H9 (cell line): ENCODE results near the gene CTXN1. TPM values are rescaled to one million over a fixed set of nuclear protein-coding genes. Genes with fewer than 3 reads are reported as not detected.
A peak's percentile ranks its signal among the peaks of the same experiment; 100 is the strongest.

Experiments used
- DNase-seq: peaks from one replicate; pipeline ENCODE4 v3.0.0-alpha.2; 2017
- H2AFZ ChIP-seq: one replicate; pipeline ENCODE4 v1.6.1; 2013; ENCODE audit warnings: mild to moderate bottlenecking, low read length, control low read depth, moderate library complexity
- H2AK5ac ChIP-seq: 2 replicates; pipeline ENCODE4 v1.6.1; 2013; ENCODE audit warnings: low read length, control low read depth, mixed read lengths; ENCODE audit not compliant: insufficient read length
- H2BK120ac ChIP-seq: one replicate; pipeline ENCODE4 v1.6.1; 2013; ENCODE audit warnings: low read depth, mild to moderate bottlenecking, low read length, control low read depth, inconsistent platforms; ENCODE audit not compliant: poor library complexity, severe bottlenecking
- H2BK12ac ChIP-seq: 2 replicates; pipeline ENCODE4 v1.6.1; 2013; ENCODE audit warnings: low read length, control low read depth, mixed read lengths, low read depth; ENCODE audit not compliant: insufficient read length
- H2BK15ac ChIP-seq: 2 replicates; pipeline ENCODE4 v1.6.1; 2013; ENCODE audit warnings: low read depth, low read length, control low read depth
- H2BK20ac ChIP-seq: one replicate; pipeline ENCODE4 v1.6.1; 2013; ENCODE audit warnings: low read depth, mild to moderate bottlenecking, low read length, control low read depth, inconsistent platforms; ENCODE audit not compliant: poor library complexity, severe bottlenecking
- H2BK5ac ChIP-seq: 2 replicates; pipeline ENCODE4 v1.6.1; 2013; ENCODE audit warnings: low read length, control low read depth, mixed read lengths; ENCODE audit not compliant: insufficient read length
- H3K14ac ChIP-seq: 2 replicates; pipeline ENCODE4 v1.6.1; 2013; ENCODE audit warnings: low read length, control low read depth; ENCODE audit not compliant: insufficient read depth
- H3K18ac ChIP-seq: 2 replicates; pipeline ENCODE4 v1.6.1; 2013; ENCODE audit warnings: low read depth, mild to moderate bottlenecking, mixed read lengths, low read length, control low read depth; ENCODE audit not compliant: insufficient read length
- H3K23ac ChIP-seq: 2 replicates; pipeline ENCODE4 v1.6.1; 2013; ENCODE audit warnings: low read length, control low read depth, mixed read lengths, low read depth; ENCODE audit not compliant: insufficient read length
- H3K23me2 ChIP-seq: 2 replicates; pipeline ENCODE4 v1.6.1; 2013; ENCODE audit warnings: low read depth, mild to moderate bottlenecking, mixed read lengths, low read length, control low read depth; ENCODE audit not compliant: insufficient read length, poor library complexity, severe bottlenecking
- H3K27ac ChIP-seq: 2 replicates; pipeline ENCODE4 v1.5.1; 2013; ENCODE audit warnings: low read length, control low read depth, mixed read lengths, low read depth; ENCODE audit not compliant: insufficient read length
- H3K27me3 ChIP-seq: 2 replicates; pipeline ENCODE4 v1.6.1; 2013; ENCODE audit warnings: low read length, control low read depth, inconsistent platforms; ENCODE audit not compliant: insufficient read depth
- H3K4ac ChIP-seq: 2 replicates; pipeline ENCODE4 v1.6.1; 2013; ENCODE audit warnings: low read depth, mild to moderate bottlenecking, control low read depth, inconsistent platforms, low read length, moderate library complexity
- H3K4me1 ChIP-seq: 2 replicates; pipeline ENCODE4 v1.6.1; 2013; ENCODE audit warnings: low read length, control low read depth, inconsistent platforms; ENCODE audit not compliant: insufficient read depth
- H3K4me2 ChIP-seq: 2 replicates; pipeline ENCODE4 v1.6.1; 2013; ENCODE audit warnings: low read length, control low read depth, mixed read lengths; ENCODE audit not compliant: insufficient read length, insufficient read depth
- H3K56ac ChIP-seq: 2 replicates; pipeline ENCODE4 v1.6.1; 2013; ENCODE audit warnings: low read depth, mild to moderate bottlenecking, mixed read lengths, low read length, control low read depth; ENCODE audit not compliant: insufficient read length
- H3K79me1 ChIP-seq: 2 replicates; pipeline ENCODE4 v1.6.1; 2013; ENCODE audit warnings: low read depth, mild to moderate bottlenecking, moderate library complexity, low read length, control low read depth, inconsistent platforms; ENCODE audit not compliant: insufficient read depth, poor library complexity, severe bottlenecking
- H3K79me2 ChIP-seq: 2 replicates; pipeline ENCODE4 v1.6.1; 2013; ENCODE audit warnings: low read length, control low read depth, inconsistent platforms; ENCODE audit not compliant: insufficient read depth
- H3K9ac ChIP-seq: 2 replicates; pipeline ENCODE4 v1.6.1; 2013; ENCODE audit warnings: low read length, control low read depth, mixed read lengths; ENCODE audit not compliant: insufficient read length; ENCODE audit errors: extremely low read depth
- H3K9me3 ChIP-seq: one replicate; pipeline ENCODE4 v1.6.1; 2013; ENCODE audit warnings: low read depth, low read length, inconsistent platforms; ENCODE audit not compliant: control insufficient read depth
- H3T11ph ChIP-seq: one replicate; pipeline ENCODE4 v1.6.1; 2013; ENCODE audit warnings: mild to moderate bottlenecking, low read length, control low read depth, inconsistent platforms
- H4K20me1 ChIP-seq: one replicate; pipeline ENCODE4 v1.6.1; 2013; ENCODE audit not compliant: control insufficient read depth, insufficient read length, insufficient read depth
- H4K5ac ChIP-seq: 2 replicates; pipeline ENCODE4 v1.6.1; 2013; ENCODE audit warnings: low read depth, mild to moderate bottlenecking, mixed read lengths, low read length, control low read depth; ENCODE audit not compliant: insufficient read length
- H4K8ac ChIP-seq: replicated peaks from 2 replicates; pipeline ENCODE4 v1.6.1; 2013; ENCODE audit warnings: low read length, control low read depth, mixed read lengths, low read depth; ENCODE audit not compliant: insufficient read length
- H4K91ac ChIP-seq: 2 replicates; pipeline ENCODE4 v1.6.1; 2013; ENCODE audit warnings: low read depth, mild to moderate bottlenecking, moderate library complexity, mixed read lengths, low read length, control low read depth; ENCODE audit not compliant: insufficient read length
- H3K27ac Mint-ChIP-seq, 3 experiments: 2 replicates in 2 of 3; 3 replicates in 1 of 3; pipeline ENCODE4 v1.8.0; 2020 to 2021; ENCODE audit warnings: mixed read lengths in 3 of 3, mild to moderate bottlenecking in 1 of 3, moderate library complexity in 1 of 3
- H3K27me3 Mint-ChIP-seq: 2 replicates; pipeline ENCODE4 v1.8.0; 2021; ENCODE audit warnings: low read depth, mild to moderate bottlenecking, moderate library complexity, mixed read lengths
- H3K36me3 Mint-ChIP-seq, 3 experiments: 2 replicates in 2 of 3; 3 replicates in 1 of 3; pipeline ENCODE4 v1.8.0; 2020 to 2021; ENCODE audit warnings: low read depth in 3 of 3, mixed read lengths in 3 of 3; ENCODE audit not compliant: insufficient read depth in 1 of 3
- H3K4me1 Mint-ChIP-seq, 2 experiments: 2 replicates each; pipeline ENCODE4 v1.8.0; 2020; ENCODE audit warnings: mixed read lengths in 2 of 2
- H3K4me3 Mint-ChIP-seq, 2 experiments: 2 replicates in 1 of 2; 3 replicates in 1 of 2; pipeline ENCODE4 v1.8.0; 2020 to 2021; ENCODE audit warnings: mild to moderate bottlenecking in 2 of 2, mixed read lengths in 2 of 2, moderate library complexity in 1 of 2
- H3K9me3 Mint-ChIP-seq, 2 experiments: 2 replicates in 1 of 2; 3 replicates in 1 of 2; pipeline ENCODE4 v1.8.0; 2020; ENCODE audit warnings: mild to moderate bottlenecking in 2 of 2, mixed read lengths in 2 of 2, moderate library complexity in 1 of 2
- WGBS: extraction: QIAGEN DNeasy Blood & Tissue Kit; methylation state at CpG from one replicate; pipeline ENCODE4 v1.1.7; 2013; ENCODE audit warnings: missing lambda C conversion rate, low lambda C conversion rate, mixed read lengths; ENCODE audit not compliant: insufficient read length; ENCODE audit errors: extremely low coverage; 5-methylcytosine and 5-hydroxymethylcytosine counted together
- total RNA-seq: library from RNA; stranded (reverse); gene quantifications from 2 replicates; pipeline ENCODE4 v1.2.1, GENCODE V29; 2021
- TF ChIP-seq, protein P1 (sequence below): fragments of 200-600 bp; sonication (generic); conservative IDR thresholded peaks from 3 replicates; pipeline ENCODE4 v1.8.0; 2021; ENCODE audit warnings: antibody characterized with exemption, mild to moderate bottlenecking

The CTXN1 gene
- total RNA-seq, 1 experiment from 2014 or later = 22.7 TPM

DNA sequence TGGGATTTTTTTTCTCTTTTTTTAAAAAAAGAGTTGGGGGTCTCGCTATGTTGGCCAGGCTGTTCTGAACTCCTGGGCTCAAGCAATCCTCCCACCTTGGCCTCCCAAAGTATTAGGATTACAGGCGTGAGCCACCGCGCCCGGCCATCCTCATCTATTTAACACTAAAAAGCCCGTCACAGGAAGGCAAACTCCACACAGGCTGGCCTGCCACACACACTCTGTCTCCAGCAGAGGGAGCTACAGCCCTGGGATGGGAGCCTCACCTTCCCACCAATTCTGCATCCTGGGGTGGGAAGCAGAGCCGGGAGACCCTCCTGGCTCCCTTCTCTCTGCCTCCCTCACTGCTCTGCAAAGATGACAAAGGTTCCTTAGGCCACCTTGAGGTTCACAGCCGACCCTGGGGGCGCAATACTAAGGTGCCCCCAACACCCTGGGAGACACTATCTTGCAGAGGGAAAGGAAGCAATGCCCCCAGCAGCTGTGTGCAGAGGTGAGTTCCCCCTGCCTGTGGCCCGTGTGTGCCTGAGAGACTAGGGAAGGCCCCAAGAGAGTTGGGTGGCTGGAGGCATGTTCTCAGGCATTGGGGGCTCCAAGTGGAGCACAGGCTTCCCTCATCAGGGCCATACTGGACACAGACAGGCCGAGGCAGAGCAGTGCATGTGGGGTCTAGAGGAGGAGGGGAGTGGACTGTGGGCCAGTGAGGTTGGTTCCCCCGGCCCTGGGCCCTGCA is 44.9 kb upstream of the CTXN1 start:
- H3K27ac Mint-ChIP-seq = peak overlapping the region; percentile 55 to 90 (median 73); a peak in 5 of 7 replicates
- H3K18ac ChIP-seq = no peak overlapping the region
- WGBS = no CpG with 5 or more reads among the region's 12 CpGs
- H2BK5ac ChIP-seq = no peak overlapping the region
- no peak overlapping the region for H4K5ac ChIP-seq
- H2BK12ac ChIP-seq = no peak overlapping the region
- H3K14ac ChIP-seq = no peak overlapping the region
- no peak overlapping the region for H2BK20ac ChIP-seq
- no peak overlapping the region for H3K23ac ChIP-seq
- peaks cover 35 to 78% (median 63%) of the 10 kb centered on the region in 3 experiments for H3K36me3 Mint-ChIP-seq
- no peaks in the 10 kb centered on the region for H3K79me1 ChIP-seq
- no peaks in the 10 kb centered on the region for H3K23me2 ChIP-seq
- H3T11ph ChIP-seq = no peak overlapping the region
- no peaks in the 10 kb centered on the region for H3K9me3 ChIP-seq
- H3K4me1 Mint-ChIP-seq = peaks cover 17 to 23% of the 10 kb centered on the region in 2 experiments
- H2BK120ac ChIP-seq = no peak overlapping the region
- no peaks in the 10 kb centered on the region for H3K4me1 ChIP-seq
- no peak overlapping the region for H3K4me2 ChIP-seq
- H3K27me3 Mint-ChIP-seq = no peaks in the 10 kb centered on the region
- H3K9ac ChIP-seq = no peak overlapping the region
- no peaks in the 10 kb centered on the region for H3K9me3 Mint-ChIP-seq
- TF ChIP-seq, protein P1, sequence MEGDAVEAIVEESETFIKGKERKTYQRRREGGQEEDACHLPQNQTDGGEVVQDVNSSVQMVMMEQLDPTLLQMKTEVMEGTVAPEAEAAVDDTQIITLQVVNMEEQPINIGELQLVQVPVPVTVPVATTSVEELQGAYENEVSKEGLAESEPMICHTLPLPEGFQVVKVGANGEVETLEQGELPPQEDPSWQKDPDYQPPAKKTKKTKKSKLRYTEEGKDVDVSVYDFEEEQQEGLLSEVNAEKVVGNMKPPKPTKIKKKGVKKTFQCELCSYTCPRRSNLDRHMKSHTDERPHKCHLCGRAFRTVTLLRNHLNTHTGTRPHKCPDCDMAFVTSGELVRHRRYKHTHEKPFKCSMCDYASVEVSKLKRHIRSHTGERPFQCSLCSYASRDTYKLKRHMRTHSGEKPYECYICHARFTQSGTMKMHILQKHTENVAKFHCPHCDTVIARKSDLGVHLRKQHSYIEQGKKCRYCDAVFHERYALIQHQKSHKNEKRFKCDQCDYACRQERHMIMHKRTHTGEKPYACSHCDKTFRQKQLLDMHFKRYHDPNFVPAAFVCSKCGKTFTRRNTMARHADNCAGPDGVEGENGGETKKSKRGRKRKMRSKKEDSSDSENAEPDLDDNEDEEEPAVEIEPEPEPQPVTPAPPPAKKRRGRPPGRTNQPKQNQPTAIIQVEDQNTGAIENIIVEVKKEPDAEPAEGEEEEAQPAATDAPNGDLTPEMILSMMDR = peak; percentile 96
- H4K8ac ChIP-seq = no peak overlapping the region
- H3K27ac ChIP-seq = no peak overlapping the region
- no peak overlapping the region for H4K91ac ChIP-seq
- H3K4ac ChIP-seq = no peak overlapping the region
- H2AFZ ChIP-seq = no peak overlapping the region
- no peaks in the 10 kb centered on the region for H3K79me2 ChIP-seq
- H4K20me1 ChIP-seq = no peaks in the 10 kb centered on the region
- no peak overlapping the region for H3K4me3 Mint-ChIP-seq
- H3K56ac ChIP-seq = no peak overlapping the region
- H2AK5ac ChIP-seq = no peak overlapping the region
- DNase-seq = peak; percentile 84
- H3K27me3 ChIP-seq = no peaks in the 10 kb centered on the region
- H2BK15ac ChIP-seq = no peak overlapping the region
